MCF 10A (cell line): ENCODE measurements around the gene CCDC38. TPM values are rescaled to one million over a fixed set of nuclear protein-coding genes. Genes with fewer than 3 reads are reported as not detected.
"Not testable (repeated sequence)": the region's sequence is repeated elsewhere in the genome, so short reads cannot be mapped to it uniquely, and the experiment has no call there.

ENCODE experiments used
- BruUV-seq: library from RNA; stranded (reverse); fragments of 400-500 nt; replicated peaks from 2 replicates; lab custom pipeline; 2021; lab: Mats Ljungman, UMichigan
- CTCF ChIA-PET: fragments of 300-600 bp; sonication (Branson Sonifier 250); formaldehyde crosslinking; extraction: SDS; loops from one replicate; lab custom pipeline; 2021; ENCODE audit warnings: antibody characterized with exemption, inconsistent platforms; lab: Yijun Ruan, JAX
- POLR2A ChIA-PET: fragments of 300-600, 350-650 bp; sonication (Branson Sonifier 250); formaldehyde crosslinking; extraction: SDS; loops from one replicate; lab custom pipeline; 2020; ENCODE audit warnings: antibody characterized with exemption, inconsistent platforms; lab: Yijun Ruan, JAX
- DNase-seq: peaks from one replicate; pipeline ENCODE4 v3.0.0-alpha.2; 2018; ENCODE audit not compliant: unreplicated experiment
- H3K27ac Mint-ChIP-seq: one replicate; pipeline ENCODE4 v1.8.0; 2022; ENCODE audit warnings: mild to moderate bottlenecking, low read depth, mixed read lengths; ENCODE audit not compliant: unreplicated experiment
- H3K27me3 Mint-ChIP-seq: one replicate; pipeline ENCODE4 v1.8.0; 2022; ENCODE audit warnings: mixed read lengths; ENCODE audit not compliant: insufficient read depth, unreplicated experiment
- H3K36me3 Mint-ChIP-seq: one replicate; pipeline ENCODE4 v1.8.0; 2022; ENCODE audit warnings: mild to moderate bottlenecking, moderate library complexity, mixed read lengths; ENCODE audit not compliant: insufficient read depth, unreplicated experiment
- H3K4me1 Mint-ChIP-seq: one replicate; pipeline ENCODE4 v1.8.0; 2022; ENCODE audit warnings: mixed read lengths; ENCODE audit not compliant: insufficient read depth, unreplicated experiment
- H3K4me3 Mint-ChIP-seq: one replicate; pipeline ENCODE4 v1.8.0; 2022; ENCODE audit warnings: mild to moderate bottlenecking, moderate library complexity, mixed read lengths; ENCODE audit not compliant: unreplicated experiment
- H3K9me3 Mint-ChIP-seq: one replicate; pipeline ENCODE4 v1.8.0; 2022; ENCODE audit warnings: mixed read lengths; ENCODE audit not compliant: unreplicated experiment
- CTCF ChIP-seq: fragments of 200-600 bp; IDR thresholded peaks from one replicate; pipeline ENCODE4 v1.8.0; 2022; ENCODE audit warnings: antibody characterized with exemption, mild to moderate bottlenecking; ENCODE audit not compliant: unreplicated experiment
- intact Hi-C: fragments of 100-400 bp; cut with micrococcal nuclease; formaldehyde crosslinking; loops from 2 replicates; pipeline ENCODE4 v1.14.1; 2022
- total RNA-seq: library from RNA; stranded (reverse); gene quantifications from 2 replicates; pipeline ENCODE4 v1.2.3, GENCODE V29; 2022

Gene CCDC38
- total RNA-seq, 1 experiment from 2014 or later = not detected

GRCh38 chr12:95851606-95852005, 90.8 kb downstream of the CCDC38 start:
- CTCF ChIA-PET = interaction anchor here (0.6 to 1.0 kb wide), 2 partner anchors 33 to 37 kb away, joined by 3 to 5 read pairs; no protein-coding TSS in a partner anchor

GRCh38 chr12:95848575-95849388, 93.6 kb downstream of the CCDC38 start:
- Mint-ChIP-seq H3K4me1 (no peaks in the 10 kb centered on the region), H3K27me3 (peaks cover 10% of the 10 kb centered on the region), H3K4me3 (no peak overlapping the region), H3K36me3 (no peaks in the 10 kb centered on the region), H3K9me3 (no peaks in the 10 kb centered on the region), H3K27ac (no peak overlapping the region)
- peak; percentile 58 for DNase-seq
- ChIA-PET POLR2A (no interaction called here), CTCF (interaction anchor here (0.6 to 2.2 kb wide), 11 partner anchors 21 to 619 kb away, joined by 3 to 14 read pairs (median 4); no protein-coding TSS in a partner anchor)
- peak; percentile 41 for TF ChIP-seq CTCF
- intact Hi-C loops = loop anchor here (1.0 kb wide), 1 partner anchor 28 kb away; no protein-coding TSS in a partner anchor
- BruUV-seq = no TSS peak

More at GRCh38 chr12:95851606-95852005, 90.8 kb downstream of the CCDC38 start:
- Mint-ChIP-seq H3K4me3 (no peak overlapping the region), H3K27me3 (peaks cover 24% of the 10 kb centered on the region), H3K4me1 (no peaks in the 10 kb centered on the region), H3K36me3 (no peaks in the 10 kb centered on the region), H3K27ac (no peak overlapping the region), H3K9me3 (no peaks in the 10 kb centered on the region)
- POLR2A ChIA-PET = interaction anchor here (1.0 kb wide), 1 partner anchor 8 kb away, joined by 3 read pairs; no protein-coding TSS in a partner anchor
- BruUV-seq = no TSS peak
- no peak for DNase-seq
- no peak for TF ChIP-seq CTCF
- intact Hi-C loops = no loop called here

DNA sequence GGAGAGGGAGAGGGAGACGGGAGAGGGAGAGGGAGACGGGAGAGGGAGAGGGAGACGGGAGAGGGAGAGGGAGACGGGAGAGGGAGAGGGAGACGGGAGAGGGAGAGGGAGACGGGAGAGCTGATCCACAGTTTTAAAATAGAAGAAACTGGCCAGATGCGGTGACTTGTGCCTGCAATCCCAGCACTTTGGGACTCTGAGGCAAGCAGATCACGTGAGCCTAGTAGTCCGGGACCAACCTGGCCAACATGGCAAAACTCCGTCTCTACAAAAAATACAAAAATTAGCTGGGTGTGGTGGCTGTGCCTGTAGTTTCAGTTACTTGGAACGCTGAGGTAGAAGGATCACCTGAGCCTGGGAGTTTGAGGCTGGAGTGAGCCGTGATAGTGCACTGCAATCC, 100.0 kb downstream of the CCDC38 start:
- H3K27me3 Mint-ChIP-seq = peaks cover 21% of the 10 kb centered on the region
- H3K36me3 Mint-ChIP-seq, intact Hi-C loops, H3K27ac Mint-ChIP-seq, H3K4me1 Mint-ChIP-seq, BruUV-seq, DNase-seq, H3K9me3 Mint-ChIP-seq: not testable (repeated sequence)
- ChIA-PET POLR2A (interaction anchor here (1.2 kb wide), 1 partner anchor 17 kb away, joined by 4 read pairs; the partner anchor contains the start of gene SNRPF), CTCF (interaction anchor here (1.0 to 1.1 kb wide), 2 partner anchors 156 to 259 kb away, joined by 4 read pairs; no protein-coding TSS in a partner anchor)
- H3K4me3 Mint-ChIP-seq = peak overlapping the region; percentile 63

DNA sequence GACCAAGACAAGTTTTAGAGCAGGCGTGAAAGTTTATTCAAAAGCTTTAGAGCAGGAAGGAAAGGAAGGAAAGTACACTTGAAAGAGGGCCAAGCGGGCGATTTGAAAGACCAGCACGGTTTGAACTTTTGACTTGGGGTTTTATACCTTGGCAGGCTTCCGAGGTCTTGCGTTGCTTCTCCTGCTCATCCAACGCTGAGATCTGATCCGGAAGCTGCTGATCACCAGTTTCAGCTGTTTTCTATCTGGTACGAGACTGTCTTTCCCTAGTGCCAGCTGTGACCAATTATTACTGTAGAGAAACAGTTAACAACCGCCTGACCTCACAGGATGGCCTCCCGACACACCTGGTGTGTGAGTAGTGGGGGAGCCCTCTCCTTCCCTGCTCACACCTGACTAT, 104.3 kb downstream of the CCDC38 start:
- no peak overlapping the region for H3K4me3 Mint-ChIP-seq
- H3K36me3 Mint-ChIP-seq = no peaks in the 10 kb centered on the region
- ChIA-PET POLR2A (no interaction called here), CTCF (no interaction called here)
- H3K27me3 Mint-ChIP-seq = peaks cover 21% of the 10 kb centered on the region
- intact Hi-C loops = no loop called here
- TF ChIP-seq CTCF = no peak
- no TSS peak for BruUV-seq
- H3K4me1 Mint-ChIP-seq = peaks cover 16% of the 10 kb centered on the region
- DNase-seq = peak; percentile 80
- H3K9me3 Mint-ChIP-seq = no peaks in the 10 kb centered on the region
- no peak overlapping the region for H3K27ac Mint-ChIP-seq
